ENCODE data around the gene DPP10.

- TF ChIP-seq CTCF (IDR thresholded peaks at IDR 0.05) (no peak), POLR2AphosphoS5 (IDR thresholded peaks at IDR 0.05) (no peak), POLR2A (IDR thresholded peaks at IDR 0.05) (no peak)
These were observed 729.3 kb downstream of the DPP10 start for GRCh38 chr2:115171751-115172150.
